ENCODE data around the gene SLC18A3. TPM values are rescaled to one million over a fixed set of nuclear protein-coding genes. Genes with fewer than 3 reads are reported as not detected.

SLC18A3 gene
- total RNA-seq, 1 experiment from 2014 or later, result 0.13 TPM

DNA sequence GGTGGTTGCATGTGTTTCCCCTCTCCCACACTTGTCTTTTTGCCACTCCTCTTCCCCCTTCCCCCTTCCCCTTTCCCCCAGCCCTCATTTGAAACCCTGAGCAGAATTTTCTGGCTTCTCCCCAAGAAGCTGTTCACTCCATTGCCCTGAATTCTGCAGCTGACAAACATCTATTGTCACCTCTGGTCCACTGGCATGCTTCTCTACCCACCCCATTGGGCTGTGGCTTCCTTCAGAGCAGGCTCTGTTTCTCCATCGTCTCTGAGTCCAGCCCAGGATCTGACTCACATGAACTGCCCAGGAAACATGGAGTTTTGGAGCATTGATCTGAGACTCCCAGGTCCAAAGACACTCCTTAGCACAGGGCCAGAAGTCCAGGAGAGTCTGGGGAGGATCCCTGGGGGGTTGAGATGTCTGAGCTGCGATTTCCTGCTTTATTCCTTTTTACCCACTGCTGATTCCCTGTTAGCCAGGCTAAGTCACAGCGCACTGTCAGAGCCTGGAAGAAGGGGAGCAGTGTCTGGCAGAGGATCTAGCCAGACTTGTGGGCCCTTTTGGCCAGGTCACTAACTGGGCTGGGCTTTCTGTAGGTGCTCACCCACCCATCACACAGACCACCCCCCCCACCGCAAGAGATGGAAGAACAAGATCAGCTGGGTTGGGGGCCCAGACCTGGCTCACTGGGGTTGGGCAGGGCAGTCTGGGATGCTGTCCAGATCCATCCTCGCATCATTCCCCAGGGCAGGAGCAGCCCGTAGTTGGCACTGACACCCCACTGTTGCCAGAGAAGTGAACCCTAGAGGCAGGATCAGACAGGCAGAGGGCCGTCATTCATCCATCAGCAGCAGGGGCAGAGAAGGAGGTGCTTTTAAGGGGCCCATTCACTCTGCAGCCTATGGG lies 7.3 kb downstream of the SLC18A3 start (continued):
- TF ChIP-seq, protein P1, sequence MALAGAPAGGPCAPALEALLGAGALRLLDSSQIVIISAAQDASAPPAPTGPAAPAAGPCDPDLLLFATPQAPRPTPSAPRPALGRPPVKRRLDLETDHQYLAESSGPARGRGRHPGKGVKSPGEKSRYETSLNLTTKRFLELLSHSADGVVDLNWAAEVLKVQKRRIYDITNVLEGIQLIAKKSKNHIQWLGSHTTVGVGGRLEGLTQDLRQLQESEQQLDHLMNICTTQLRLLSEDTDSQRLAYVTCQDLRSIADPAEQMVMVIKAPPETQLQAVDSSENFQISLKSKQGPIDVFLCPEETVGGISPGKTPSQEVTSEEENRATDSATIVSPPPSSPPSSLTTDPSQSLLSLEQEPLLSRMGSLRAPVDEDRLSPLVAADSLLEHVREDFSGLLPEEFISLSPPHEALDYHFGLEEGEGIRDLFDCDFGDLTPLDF (CRISPR knock-in tag; IDR thresholded peaks at IDR 0.05), result no peak
- TF ChIP-seq ZNF416 (CRISPR knock-in tag; IDR thresholded peaks at IDR 0.05), result no peak
- TF ChIP-seq, protein P2, sequence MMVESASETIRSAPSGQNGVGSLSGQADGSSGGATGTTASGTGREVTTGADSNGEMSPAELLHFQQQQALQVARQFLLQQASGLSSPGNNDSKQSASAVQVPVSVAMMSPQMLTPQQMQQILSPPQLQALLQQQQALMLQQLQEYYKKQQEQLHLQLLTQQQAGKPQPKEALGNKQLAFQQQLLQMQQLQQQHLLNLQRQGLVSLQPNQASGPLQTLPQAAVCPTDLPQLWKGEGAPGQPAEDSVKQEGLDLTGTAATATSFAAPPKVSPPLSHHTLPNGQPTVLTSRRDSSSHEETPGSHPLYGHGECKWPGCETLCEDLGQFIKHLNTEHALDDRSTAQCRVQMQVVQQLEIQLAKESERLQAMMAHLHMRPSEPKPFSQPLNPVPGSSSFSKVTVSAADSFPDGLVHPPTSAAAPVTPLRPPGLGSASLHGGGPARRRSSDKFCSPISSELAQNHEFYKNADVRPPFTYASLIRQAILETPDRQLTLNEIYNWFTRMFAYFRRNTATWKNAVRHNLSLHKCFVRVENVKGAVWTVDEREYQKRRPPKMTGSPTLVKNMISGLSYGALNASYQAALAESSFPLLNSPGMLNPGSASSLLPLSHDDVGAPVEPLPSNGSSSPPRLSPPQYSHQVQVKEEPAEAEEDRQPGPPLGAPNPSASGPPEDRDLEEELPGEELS (CRISPR knock-in tag; IDR thresholded peaks at IDR 0.05), result no peak
- no peak for TF ChIP-seq NFATC4 (CRISPR knock-in tag; IDR thresholded peaks at IDR 0.05)
- no peak for TF ChIP-seq USF2 (CRISPR knock-in tag; IDR thresholded peaks at IDR 0.05)
- TF ChIP-seq, protein P3, sequence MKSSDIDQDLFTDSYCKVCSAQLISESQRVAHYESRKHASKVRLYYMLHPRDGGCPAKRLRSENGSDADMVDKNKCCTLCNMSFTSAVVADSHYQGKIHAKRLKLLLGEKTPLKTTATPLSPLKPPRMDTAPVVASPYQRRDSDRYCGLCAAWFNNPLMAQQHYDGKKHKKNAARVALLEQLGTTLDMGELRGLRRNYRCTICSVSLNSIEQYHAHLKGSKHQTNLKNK (CRISPR knock-in tag; IDR thresholded peaks at IDR 0.05), result no peak
- no peak for TF ChIP-seq GABPB1 (CRISPR knock-in tag; IDR thresholded peaks at IDR 0.05)
- TF ChIP-seq, protein P4, sequence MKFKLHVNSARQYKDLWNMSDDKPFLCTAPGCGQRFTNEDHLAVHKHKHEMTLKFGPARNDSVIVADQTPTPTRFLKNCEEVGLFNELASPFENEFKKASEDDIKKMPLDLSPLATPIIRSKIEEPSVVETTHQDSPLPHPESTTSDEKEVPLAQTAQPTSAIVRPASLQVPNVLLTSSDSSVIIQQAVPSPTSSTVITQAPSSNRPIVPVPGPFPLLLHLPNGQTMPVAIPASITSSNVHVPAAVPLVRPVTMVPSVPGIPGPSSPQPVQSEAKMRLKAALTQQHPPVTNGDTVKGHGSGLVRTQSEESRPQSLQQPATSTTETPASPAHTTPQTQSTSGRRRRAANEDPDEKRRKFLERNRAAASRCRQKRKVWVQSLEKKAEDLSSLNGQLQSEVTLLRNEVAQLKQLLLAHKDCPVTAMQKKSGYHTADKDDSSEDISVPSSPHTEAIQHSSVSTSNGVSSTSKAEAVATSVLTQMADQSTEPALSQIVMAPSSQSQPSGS (CRISPR knock-in tag; IDR thresholded peaks at IDR 0.05; ENCODE audit: borderline replicate concordance, low read depth), result no peak
- no peak for TF ChIP-seq ZNF232 (CRISPR knock-in tag; IDR thresholded peaks at IDR 0.05)

DNA sequence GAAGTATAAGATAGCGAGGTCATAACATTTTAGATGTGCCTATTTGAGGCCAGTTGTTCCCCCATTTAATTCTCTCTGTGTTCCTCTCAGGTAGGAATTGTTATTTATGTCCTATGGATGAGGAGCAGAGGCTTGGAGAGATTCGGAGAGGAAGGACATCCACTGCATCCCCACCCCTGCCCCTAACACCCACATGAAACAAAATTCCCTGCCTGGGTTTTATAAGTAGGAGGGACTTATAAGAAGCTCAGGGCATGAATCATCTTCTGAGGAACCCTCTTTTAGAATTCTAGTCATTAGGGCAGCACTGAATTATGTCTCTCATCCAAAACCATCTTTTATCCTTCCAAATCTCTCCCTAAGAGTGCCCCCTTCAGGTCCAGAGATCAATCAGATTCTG lies 8.7 kb downstream of the SLC18A3 start:
- Mint-ChIP-seq H3K4me3 (no peak overlapping the region), H3K9me3 (no peaks in the 10 kb centered on the region), H3K36me3 (no peaks in the 10 kb centered on the region), H3K27ac (no peak overlapping the region), H3K4me1 (peaks cover 7% of the 10 kb centered on the region), H3K27me3 (ENCODE audit: low read depth) (peaks cover 79% of the 10 kb centered on the region)
- ATAC-seq (no peak), DNase-seq (ENCODE audit: low spot score) (no peak)
- ChIA-PET CTCF (interaction anchor here (0.9 to 1.3 kb wide), 4 partner anchors 9 to 149 kb away, joined by 3 to 4 read pairs (median 4); partner anchors contain the start of gene SLC18A3), POLR2A (no interaction called here)
- TF ChIP-seq TEAD1 (CRISPR knock-in tag; IDR thresholded peaks at IDR 0.05) (no peak), ATF1 (CRISPR knock-in tag; IDR thresholded peaks at IDR 0.05) (no peak)

DNA sequence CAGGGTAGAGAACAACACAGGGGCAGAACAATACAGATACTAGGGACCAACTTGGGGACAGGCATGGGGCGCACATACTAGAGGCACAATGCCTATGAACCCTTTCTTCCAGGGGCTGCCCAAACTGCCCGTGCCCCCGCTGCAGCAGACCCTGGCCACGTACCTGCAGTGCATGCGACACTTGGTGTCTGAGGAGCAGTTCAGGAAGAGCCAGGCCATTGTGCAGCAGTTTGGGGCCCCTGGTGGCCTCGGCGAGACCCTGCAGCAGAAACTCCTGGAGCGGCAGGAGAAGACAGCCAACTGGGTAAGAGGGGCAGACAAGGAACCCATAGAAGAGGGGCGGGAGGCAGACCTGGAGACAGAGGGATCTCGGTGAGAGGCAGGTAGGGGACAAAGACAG lies 9.5 kb downstream of the SLC18A3 start:
- Mint-ChIP-seq H3K4me1 (peaks cover 5% of the 10 kb centered on the region), H3K4me3 (no peak overlapping the region), H3K9me3 (no peaks in the 10 kb centered on the region), H3K36me3 (no peaks in the 10 kb centered on the region), H3K27ac (no peak overlapping the region), H3K27me3 (ENCODE audit: low read depth) (peaks cover 74% of the 10 kb centered on the region)
- TF ChIP-seq, protein P5, sequence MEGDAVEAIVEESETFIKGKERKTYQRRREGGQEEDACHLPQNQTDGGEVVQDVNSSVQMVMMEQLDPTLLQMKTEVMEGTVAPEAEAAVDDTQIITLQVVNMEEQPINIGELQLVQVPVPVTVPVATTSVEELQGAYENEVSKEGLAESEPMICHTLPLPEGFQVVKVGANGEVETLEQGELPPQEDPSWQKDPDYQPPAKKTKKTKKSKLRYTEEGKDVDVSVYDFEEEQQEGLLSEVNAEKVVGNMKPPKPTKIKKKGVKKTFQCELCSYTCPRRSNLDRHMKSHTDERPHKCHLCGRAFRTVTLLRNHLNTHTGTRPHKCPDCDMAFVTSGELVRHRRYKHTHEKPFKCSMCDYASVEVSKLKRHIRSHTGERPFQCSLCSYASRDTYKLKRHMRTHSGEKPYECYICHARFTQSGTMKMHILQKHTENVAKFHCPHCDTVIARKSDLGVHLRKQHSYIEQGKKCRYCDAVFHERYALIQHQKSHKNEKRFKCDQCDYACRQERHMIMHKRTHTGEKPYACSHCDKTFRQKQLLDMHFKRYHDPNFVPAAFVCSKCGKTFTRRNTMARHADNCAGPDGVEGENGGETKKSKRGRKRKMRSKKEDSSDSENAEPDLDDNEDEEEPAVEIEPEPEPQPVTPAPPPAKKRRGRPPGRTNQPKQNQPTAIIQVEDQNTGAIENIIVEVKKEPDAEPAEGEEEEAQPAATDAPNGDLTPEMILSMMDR (IDR thresholded peaks at IDR 0.05), result peak; percentile 36; the same call in 1 of the 2 replicates
- TF ChIP-seq, protein P6, sequence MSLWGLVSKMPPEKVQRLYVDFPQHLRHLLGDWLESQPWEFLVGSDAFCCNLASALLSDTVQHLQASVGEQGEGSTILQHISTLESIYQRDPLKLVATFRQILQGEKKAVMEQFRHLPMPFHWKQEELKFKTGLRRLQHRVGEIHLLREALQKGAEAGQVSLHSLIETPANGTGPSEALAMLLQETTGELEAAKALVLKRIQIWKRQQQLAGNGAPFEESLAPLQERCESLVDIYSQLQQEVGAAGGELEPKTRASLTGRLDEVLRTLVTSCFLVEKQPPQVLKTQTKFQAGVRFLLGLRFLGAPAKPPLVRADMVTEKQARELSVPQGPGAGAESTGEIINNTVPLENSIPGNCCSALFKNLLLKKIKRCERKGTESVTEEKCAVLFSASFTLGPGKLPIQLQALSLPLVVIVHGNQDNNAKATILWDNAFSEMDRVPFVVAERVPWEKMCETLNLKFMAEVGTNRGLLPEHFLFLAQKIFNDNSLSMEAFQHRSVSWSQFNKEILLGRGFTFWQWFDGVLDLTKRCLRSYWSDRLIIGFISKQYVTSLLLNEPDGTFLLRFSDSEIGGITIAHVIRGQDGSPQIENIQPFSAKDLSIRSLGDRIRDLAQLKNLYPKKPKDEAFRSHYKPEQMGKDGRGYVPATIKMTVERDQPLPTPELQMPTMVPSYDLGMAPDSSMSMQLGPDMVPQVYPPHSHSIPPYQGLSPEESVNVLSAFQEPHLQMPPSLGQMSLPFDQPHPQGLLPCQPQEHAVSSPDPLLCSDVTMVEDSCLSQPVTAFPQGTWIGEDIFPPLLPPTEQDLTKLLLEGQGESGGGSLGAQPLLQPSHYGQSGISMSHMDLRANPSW (CRISPR knock-in tag; conservative IDR thresholded peaks at IDR 0.05; ENCODE audit: low read depth), result no peak
- TF ChIP-seq SMAD4 (CRISPR knock-in tag; IDR thresholded peaks at IDR 0.05), result no peak
- CTCF ChIA-PET, result interaction anchor here (0.9 kb wide), 2 partner anchors 10 to 30 kb away, joined by 3 to 4 read pairs; partner anchors contain the start of gene SLC18A3
- POLR2A ChIA-PET, result no interaction called here
- ATAC-seq (peak; percentile 82), DNase-seq (ENCODE audit: low spot score) (peak; percentile 46)

Measured in WTC11 (cell line).